Astrocyte (in vitro differentiated cells and primary cell): ENCODE results near the gene KLF7.

ENCODE experiments used
- CTCF ChIP-seq: IDR thresholded peaks from 2 replicates; pipeline ENCODE4 v1.5.1; 2011; ENCODE audit warnings: low read depth, mild to moderate bottlenecking, inconsistent platforms, low read length, moderate library complexity; ENCODE audit not compliant: insufficient read depth
- EZH2 ChIP-seq: IDR thresholded peaks from 2 replicates; pipeline ENCODE4 v1.6.1; 2012; ENCODE audit warnings: mild to moderate bottlenecking, low read length, inconsistent platforms; ENCODE audit not compliant: insufficient read depth

GRCh38 chr2:207182911-207183310, 17.2 kb upstream of the KLF7 start:
- TF ChIP-seq CTCF (no peak), EZH2 (no peak)
